Kidney capillary endothelial cell (primary cell): Measurements from ENCODE around the gene DUSP18.
A peak's percentile ranks its signal among the peaks of the same experiment; 100 is the strongest.
"Not testable (repeated sequence)": the region's sequence is repeated elsewhere in the genome, so short reads cannot be mapped to it uniquely, and the experiment has no call there.

Source experiments
- DNase-seq: peaks from one replicate; pipeline ENCODE4 v3.0.0-alpha.2; 2018; ENCODE audit warnings: low spot score

DUSP18 gene

DNA sequence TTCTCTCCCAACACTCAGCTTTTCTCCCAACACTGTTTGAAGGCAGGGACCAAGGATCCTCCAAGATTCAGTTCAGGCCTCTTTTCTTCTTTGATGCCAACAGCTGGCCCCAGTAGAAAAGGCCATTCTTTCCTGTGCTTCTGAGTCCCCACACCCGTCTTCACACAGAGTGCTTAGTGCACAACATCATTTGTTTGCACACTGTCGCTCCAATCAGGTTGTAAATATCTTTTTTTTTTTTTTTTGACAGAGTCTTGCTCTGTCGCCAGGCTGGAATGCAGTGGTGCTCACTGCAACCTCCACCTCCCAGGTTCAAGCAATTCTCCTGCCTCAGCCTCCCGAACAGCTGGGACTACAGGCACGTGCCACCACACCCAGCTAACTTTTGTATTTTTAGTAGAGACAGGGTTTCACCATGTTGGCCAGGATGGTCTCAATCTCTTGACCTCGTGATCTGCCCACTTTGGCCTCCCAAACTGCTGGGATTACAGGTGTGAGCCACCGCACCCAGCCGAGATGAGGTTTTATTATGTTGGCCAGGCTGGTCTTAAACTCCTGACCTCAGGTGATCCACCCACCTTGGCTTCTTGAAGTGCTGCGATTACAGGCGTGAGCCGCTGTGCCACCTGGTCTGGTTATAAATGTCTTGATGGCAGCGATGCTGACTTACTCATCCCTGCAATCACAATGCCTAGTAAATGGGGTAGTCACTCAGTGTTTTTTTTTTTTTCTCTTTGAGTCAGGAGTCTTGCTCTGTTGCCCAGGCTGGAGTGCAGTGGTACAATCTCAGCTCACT lies 12.4 kb upstream of the DUSP18 start:
- not testable (repeated sequence) for DNase-seq

DNA sequence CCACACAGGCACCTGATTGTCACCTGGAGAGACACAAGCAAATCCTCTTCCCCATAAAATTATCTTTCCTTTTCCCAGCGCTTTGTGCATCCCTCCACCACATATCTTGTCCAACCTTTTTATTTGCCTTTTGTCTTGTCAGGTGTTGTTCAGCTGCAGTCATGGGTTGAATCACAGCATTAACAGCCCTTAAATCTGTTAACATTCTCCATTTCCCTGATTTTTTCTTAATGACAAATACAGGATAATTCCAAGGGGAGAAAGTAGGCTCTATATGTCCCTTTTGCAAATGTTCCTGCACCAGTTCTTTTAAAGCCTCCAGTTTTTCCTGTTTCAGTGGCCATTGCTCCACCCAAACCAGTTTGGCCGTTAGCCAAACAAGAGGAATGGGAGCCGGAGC lies 8.9 kb upstream of the DUSP18 start:
- DNase-seq, result not testable (repeated sequence)

DNA sequence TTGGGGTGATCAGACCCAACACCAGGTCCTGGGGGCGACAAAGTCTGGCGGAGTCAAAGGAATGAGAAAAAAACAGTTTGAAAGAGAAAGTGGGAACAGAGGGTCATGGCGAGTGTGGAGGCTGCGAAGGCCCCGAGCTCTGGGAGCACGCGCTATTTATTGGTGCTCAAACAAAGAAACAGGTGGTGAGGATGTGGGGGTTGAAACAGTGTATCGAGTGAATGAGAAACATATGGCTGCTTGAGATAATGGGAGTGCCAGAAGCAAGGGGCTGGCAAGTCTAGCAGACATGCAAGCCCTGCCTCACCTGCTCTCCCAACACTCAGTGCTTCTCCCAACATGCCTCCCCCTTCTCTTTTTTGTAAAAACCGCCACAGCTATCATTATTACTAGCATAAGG lies 7.8 kb upstream of the DUSP18 start:
- no peak for DNase-seq

DNA sequence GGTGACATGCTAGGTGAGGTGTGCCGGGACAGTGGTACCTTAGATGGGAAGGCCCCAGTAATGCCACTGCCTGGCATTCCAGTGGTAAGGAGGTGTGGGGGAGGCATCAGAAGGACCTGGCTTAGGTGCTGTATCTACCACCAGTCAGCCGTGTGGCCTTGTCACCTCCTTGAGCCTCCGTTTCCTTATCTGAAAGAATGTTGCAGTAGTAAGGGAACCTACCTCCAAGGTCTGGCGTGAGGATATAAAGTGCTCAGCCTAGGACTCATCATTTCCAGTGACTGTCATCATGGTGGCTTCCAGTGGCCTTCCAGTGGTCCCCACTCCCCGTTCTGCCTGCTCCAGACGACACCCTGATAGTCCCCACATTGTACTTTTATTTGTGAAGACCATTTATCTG lies 6.8 kb upstream of the DUSP18 start:
- no peak for DNase-seq

DNA sequence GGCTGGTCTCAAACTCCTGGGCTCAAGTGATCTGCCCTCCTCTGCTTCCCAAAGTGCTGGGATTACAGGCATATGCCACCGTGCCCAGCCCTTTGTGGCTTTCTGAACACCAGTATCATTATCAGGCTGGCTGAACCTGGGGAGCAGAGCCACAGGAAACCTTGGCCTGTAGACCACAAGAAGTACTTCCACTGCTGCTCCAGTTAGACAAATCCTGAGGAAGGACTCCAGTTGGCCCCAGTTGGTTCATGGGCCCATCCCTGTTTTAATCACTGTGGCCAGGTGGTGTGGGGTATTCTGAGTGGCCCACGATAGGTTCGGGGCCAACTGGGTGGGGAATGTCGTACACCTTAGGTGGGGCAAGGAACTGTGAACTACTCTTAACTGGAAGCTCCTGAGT lies 5.5 kb upstream of the DUSP18 start:
- no peak for DNase-seq

DNA sequence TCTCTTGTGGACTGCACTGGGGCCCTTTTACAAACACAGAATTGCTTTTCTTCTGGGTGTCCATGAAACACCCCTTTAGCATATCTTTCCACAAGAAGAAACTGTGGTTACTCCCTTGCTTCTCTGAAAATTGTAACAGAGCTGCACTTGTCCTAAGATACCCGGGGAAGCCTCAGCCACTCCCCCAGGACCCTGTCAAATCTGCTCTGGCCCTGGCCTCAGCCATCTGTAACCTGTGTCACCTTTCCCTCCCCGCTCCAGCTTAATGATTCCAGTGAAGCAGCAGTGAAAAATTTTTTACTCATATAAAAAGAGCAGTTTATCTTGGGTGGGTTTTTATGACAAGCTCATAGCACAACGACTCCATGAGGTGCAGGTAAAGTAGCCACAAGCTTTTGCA lies 3.4 kb upstream of the DUSP18 start:
- no peak for DNase-seq

DNA sequence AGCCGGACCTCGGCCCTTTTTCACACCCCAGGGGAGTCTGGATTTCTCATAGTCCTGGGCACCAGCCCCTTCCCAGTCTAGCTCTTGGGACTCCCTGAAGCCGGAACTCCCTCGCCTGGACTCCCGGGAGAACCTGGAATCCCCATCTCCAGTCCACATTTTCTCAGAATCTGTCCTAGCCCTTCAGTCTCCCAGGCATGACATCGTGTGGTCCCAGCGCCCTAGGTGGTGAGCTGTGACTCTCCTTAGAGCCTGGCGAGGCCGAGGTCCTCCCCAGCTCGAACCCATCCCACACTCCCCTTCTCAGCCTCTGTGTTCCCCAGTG lies 673 bp upstream of the DUSP18 start:
- DNase-seq, result no peak

DNA sequence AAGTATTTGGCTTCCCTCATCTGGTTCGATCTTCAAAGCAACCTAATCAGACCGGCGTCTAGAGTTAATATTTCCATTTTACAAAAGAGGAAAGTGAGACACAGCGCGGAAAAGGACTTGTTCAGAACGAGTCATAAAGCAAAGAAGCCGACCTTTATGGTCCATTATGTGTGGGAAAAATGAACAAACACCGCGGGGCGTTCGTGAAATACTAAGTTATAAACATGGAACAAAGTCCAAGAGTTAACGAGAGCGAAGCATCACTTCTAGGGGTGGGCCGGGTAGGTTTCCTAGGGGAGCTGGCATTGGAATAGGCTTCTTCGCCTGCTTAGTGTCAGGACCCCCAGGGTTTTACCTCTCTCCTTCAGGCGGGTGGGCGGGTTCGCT lies 575 bp downstream of the DUSP18 start:
- no peak for DNase-seq

DNA sequence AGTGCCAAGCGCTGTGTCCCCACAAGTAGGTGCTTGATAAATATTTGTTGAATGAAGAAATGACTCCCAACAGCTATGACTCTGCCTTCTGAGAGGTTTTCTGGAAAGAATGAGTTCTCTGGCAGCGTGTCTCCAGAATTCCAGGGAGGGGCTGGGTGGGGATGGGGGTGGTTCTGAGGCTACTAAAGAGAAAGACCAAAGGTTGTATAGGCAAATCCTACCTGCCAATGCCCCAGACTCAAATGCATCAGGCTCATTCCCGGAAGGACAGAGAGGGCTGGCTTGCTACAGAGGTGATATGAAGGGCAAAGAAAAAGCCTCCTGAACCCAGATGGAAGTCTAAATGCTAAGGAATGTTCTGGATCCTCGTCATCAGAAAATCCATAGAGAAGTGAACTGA lies 1.9 kb downstream of the DUSP18 start:
- DNase-seq, result no peak

DNA sequence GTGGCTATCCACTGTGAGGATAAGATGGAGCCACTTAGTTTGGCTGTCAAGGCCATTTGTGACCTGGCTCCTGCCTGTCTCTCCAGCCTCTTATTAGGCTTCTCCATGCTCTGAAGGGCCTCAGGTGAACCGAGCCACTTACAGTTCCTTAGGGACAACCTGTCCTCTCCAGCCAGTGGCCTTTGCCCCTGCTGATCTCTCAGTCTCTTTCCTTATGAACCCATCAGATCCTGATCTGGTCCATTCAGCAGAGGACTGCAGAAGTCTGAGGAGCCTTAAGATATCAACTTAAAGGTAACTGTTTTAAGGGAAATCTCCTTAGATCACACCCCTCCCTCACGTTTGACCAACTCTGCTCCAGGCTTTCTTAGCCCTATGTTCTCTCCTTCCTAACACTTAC lies 2.4 kb downstream of the DUSP18 start:
- no peak for DNase-seq

DNA sequence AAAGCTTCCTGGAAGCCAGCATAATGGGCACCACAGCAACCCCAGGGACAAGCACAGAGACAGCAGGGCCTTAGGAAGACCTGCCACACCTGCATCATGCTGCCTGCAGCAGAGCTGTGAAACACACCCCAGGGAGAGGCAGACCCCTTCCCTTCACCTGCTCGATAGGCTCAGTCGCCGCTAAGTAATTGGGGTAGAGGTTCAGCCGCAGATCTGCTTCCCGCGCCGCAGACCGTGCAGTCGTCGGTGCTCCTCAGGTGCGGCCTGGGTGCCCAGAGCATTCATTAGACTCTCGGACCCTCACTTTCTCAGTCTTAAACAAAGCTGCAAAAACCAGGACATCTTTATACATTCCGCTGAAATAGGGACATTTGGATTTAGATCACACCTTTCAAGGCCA lies 2.9 kb downstream of the DUSP18 start:
- DNase-seq, result no peak

DNA sequence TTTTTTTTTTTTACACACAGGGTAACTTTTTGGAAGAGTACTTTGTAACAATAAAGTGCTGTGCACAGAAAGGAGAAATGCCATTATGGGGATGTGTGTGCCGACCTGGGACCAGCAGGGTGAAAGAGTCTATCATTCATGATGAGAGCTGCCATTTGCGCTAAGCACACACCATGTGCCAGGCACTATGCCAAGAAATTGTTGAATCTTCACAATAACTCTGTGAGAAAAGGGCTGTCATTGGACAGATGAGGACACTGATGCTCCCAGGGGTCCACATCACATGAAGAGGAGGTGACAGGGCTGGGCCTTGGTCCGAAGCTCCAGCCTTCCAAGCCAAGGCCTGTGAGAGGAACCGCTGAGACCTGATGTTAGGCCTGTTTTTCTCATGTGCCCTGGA lies 5.6 kb downstream of the DUSP18 start:
- DNase-seq, result no peak

DNA sequence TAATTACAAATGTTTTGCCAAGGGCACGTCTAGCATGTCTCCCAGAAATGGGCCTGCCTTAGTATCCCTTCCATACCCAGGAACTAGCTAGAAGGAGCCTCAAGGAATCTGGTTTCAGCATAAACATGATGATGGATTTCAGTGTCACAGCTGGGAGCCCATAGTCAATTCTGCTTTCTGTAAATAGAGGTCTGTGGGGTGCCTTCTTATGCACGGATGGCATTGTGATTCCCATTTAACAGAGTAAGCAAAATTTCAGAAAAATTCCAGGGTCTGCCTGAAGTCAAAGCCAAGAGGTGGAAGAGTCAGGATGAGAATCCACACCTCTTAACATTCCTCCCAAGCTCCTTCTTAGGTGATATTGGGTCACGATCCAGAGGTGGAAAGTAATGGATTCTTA lies 12.1 kb downstream of the DUSP18 start:
- no peak for DNase-seq

DNA sequence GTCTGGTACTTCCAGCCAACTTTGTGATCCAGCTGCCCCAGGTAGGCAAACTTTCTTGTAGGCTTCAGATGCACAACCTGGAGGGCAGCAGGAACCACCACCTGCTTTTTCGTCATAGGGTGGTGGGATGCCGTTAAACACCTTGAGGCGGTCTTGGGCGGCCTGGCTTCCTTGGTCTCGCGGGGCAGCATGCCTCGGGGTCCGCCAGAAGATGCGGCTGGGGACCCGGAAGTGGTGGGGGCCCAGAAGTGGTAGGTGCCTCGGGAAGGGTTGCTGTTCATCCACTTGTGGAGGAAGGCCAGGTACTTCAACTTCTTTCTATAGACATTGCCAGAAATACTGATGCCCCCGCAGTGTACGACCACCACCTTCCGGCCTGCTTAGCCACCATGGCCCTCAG lies 13.3 kb downstream of the DUSP18 start:
- DNase-seq, result no peak

DNA sequence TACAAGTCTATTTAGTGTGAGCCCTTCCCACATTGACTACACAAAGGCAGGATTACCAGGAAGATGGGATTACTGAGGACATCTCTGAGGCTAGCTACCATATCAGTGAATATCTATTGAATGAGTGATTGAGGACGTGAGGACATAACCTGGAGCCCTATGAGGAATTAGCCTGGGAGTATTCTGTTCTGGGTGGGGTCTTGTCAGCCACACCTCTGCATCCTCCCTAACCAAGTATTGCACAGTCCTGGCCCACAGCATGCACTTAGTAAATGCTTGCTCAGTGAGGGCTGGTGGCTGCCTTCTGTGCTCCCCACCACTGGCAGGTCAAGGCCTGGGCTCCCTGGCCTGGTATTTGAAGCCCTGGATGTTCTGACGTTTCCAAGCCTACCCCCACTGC lies 14.8 kb downstream of the DUSP18 start:
- no peak for DNase-seq

DNA sequence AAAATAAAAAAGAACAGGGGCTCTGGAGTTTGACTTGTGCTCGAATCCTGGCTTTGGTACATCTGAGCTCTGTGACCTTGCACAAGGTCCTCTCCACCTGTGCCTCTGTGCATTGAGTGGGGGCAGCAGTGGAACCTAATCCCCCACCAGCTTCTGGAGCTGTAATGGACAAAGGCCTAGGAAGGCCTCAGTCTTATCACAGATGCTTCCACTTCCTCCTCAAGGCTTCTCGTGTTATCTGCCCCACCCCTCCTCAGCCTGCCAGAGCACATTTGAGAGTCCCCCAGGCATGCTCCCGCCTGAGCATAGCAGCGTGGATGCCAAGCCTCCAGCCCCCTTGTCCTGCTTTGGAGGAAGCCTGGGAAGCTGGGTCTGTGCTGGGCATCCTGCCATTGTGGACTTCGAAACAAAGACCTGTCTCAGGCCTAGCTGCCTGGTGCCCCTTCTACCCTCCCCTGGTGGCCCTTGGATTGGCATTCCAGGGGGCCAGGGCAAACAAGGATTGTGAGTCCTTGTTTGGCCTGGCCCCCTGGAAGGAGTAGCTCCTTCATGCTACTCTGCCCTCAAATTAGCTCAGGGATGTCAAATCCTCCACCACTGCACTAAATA lies 17.1 kb downstream of the DUSP18 start:
- no peak for DNase-seq

DNA sequence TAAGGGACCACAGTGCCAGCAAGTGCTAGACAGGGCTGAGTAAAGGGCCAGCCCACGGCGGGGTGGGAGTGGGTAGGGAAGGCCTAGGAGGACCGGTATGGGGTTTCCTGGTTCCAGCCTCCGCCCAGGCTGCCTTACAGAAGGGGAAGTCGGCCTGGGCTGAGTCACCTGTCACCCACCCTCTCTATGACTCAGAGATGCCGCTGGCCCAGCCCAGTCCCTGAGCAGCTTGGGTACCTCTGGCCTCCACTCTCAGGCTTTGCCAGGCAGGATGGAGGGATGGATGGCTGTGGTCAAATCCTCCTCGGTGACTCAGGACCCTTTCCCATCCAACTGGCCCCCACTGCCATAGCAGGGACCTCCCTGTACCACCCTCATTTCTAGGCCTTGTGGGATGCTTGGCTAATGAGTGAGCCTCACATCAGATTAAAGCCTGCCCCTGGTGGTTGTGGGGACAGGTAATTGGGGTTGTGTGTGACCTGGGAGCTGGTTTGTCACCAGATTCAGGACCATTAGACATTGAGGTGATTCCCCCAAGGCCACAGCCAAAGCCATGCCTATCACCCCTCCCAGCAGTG lies 18.2 kb downstream of the DUSP18 start:
- peak; percentile 89 for DNase-seq

DNA sequence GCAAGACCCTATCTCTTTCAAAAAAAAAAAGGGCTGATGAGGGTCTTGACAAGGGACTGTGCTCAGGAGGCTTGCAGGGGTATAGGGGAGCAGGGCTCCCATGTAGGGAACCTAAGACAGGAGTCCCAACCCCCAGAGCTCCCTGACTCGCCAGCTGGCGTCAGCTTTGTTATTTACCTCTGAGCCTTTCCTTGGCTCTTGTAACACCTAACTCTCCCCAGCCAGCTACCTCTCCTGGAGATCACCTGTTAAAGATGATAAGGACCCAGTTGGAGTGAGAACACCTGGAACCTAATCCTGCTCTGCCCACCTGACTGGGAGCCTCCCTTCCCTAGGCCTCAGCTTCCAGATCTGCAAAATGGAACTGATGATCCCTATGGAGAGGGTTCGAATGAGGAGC lies 18.9 kb downstream of the DUSP18 start:
- no peak for DNase-seq

DNA sequence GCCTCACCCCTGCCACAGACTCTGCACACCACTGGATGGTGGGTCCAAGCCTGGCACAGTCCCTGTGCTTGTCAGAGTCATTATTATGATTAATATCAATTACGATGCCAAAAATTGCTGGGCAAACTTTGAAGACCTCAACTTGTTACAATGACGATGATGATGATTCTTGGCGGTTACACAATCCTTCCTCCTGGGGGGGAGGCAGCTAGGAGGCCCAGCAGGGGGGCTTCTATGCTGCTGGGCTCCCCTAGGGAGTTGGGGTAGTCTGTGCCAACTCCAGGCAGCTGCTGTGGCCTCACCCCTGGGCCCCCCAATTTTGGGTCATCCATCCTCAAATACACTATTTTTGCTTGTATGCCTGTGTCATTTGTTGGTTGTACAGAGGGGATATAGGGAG lies 20.1 kb downstream of the DUSP18 start:
- DNase-seq, result no peak

DNA sequence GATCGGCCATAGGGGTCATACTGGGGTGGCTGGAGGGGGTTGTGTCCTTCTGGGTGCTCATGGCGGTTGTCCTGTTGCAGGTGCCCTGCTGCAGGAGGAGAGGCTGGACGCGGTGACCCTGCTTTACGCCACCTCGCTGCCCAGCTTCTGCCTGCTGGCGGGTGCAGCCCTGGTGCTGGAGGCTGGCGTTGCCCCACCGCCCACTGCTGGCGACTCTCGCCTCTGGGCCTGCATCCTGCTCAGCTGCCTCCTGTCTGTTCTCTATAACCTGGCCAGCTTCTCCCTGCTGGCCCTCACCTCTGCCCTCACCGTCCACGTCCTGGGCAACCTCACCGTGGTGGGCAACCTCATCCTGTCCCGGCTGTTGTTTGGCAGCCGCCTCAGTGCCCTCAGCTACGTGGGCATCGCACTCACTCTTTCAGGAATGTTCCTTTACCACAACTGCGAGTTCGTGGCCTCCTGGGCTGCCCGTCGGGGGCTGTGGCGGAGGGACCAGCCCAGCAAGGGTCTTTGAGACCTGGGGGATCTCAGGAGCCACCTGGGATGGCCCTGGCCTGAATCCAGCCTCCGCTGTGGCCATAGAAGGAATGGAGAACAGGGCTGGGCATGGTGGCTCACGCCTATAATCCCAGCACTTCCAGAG lies 21.0 kb downstream of the DUSP18 start:
- no peak for DNase-seq

DNA sequence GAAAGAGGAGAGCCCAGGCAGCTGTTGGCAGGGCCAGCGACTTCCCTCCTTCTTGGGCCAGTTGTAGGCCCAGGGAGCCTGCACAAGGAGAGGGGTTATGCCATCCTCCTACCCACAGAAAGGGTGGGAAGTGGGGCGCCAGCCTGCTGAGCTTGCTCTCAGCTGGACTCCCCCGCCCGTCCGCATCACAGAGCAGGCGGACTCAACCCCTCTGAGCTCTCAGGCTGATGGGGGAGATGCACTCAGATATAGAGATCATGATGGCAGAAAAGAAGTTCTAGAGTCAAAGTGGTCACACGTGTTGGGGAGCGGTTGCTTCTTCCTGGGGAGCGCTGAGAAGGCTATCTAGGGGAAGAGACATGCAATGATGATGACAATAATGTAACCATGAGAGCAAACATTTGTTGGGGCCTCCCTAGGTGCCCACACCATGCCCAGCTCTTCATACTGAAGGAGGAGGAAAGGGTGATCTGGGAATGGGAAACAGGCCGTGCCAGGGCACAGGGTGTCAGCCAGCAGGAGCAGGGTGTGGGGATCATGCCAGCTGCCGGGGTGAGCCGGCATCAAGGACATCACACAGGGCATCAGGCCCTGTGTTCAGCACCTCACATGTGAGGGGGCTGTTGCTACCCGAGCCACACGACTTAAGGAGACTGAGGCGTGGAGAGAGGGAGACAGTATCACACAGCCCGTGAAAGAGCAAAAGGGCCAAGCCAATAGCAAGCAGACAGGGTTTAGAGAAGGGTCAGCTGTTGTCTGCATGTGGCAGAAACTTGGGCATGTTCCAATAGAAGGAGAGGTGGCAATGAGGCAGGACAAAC lies 24.4 kb downstream of the DUSP18 start:
- DNase-seq, result no peak

DNA sequence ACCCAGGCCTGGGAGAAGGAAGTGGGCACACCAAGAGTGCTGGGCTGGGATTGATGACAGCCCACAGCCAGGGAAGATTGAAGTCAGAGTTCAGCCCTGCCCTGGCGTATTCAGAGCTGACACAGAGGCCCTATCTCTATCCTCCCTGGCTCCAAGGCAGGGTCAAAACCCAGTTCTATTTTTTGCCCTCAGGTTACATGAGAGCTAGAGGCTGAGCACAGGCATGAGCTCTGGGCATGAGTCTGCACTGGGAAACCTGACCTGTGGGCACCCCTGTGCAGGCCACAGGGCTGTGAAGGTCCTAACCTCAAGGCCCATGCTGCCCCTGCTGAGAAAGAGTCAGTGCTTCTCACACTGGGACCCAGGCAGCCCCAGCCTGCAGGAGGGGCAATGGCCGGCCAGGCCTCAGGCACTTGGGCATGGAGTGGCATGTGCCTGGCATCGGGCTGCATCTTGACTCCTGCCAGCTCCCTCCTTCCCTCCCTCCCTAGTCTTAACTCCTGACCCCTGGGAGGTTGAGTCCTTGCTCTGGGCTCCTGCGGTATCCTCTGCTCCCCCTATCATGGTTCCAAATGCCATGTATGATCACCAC lies 26.7 kb downstream of the DUSP18 start:
- DNase-seq, result no peak
